HepG2 (cell line): ENCODE results near the gene COMMD3.

Experiments
- CBX5 ChIP-seq: sonication (generic); formaldehyde crosslinking; IDR thresholded peaks from 2 replicates; pipeline ENCODE4 v1.4.0; 2020; ENCODE audit warnings: missing genetic modification reagents, borderline replicate concordance
- CTCF ChIP-seq: sonication (generic); formaldehyde crosslinking; IDR thresholded peaks from 2 replicates; pipeline ENCODE4 v1.5.0; 2020; ENCODE audit warnings: mild to moderate bottlenecking, missing genetic modification reagents, moderate library complexity
- RBM39 ChIP-seq: fragments of 200-400 bp; formaldehyde crosslinking; IDR thresholded peaks from one replicate; pipeline ENCODE4 v1.6.1; 2018; ENCODE audit warnings: antibody characterized with exemption, mild to moderate bottlenecking, low read depth, low read length; ENCODE audit not compliant: poor library complexity, severe bottlenecking
- RXRB ChIP-seq: IDR thresholded peaks from 2 replicates; pipeline ENCODE4 v1.6.1; 2016; ENCODE audit warnings: borderline replicate concordance, missing genetic modification reagents, missing compliant biosample characterization
- ZFY ChIP-seq: sonication (generic); formaldehyde crosslinking; IDR thresholded peaks from 2 replicates; pipeline ENCODE4 v1.4.0; 2020; ENCODE audit warnings: missing genetic modification reagents
- ZNF644 ChIP-seq: IDR thresholded peaks from 2 replicates; pipeline ENCODE4 v1.6.1; 2016; ENCODE audit warnings: low read depth
- ZNF792 ChIP-seq: IDR thresholded peaks from 2 replicates; pipeline ENCODE4 v1.6.1; 2016

- TF ChIP-seq RBM39: no peak
- TF ChIP-seq RXRB (CRISPR knock-in tag): no peak
- no peak for TF ChIP-seq ZFY (CRISPR knock-in tag)
- no peak for TF ChIP-seq CTCF
- TF ChIP-seq ZNF644 (CRISPR knock-in tag): no peak
- TF ChIP-seq ZNF792 (CRISPR knock-in tag): no peak
- no peak for TF ChIP-seq CBX5 (CRISPR knock-in tag)
Measured at GRCh38 chr10:22305721-22306120, 10.5 kb upstream of the COMMD3 start.
